Hepatocyte (in vitro differentiated cells): ENCODE measurements around the gene TGM4. TPM values are rescaled to one million over a fixed set of nuclear protein-coding genes. Genes with fewer than 3 reads are reported as not detected.

Experiments
- DNase-seq: peaks from one replicate; pipeline ENCODE4 v3.0.0-alpha.2; 2016; ENCODE audit warnings: low spot score
- H2AFZ ChIP-seq: fragments of 200-600 bp; sonication (generic); 2 replicates; pipeline ENCODE4 v1.6.0; 2016; ENCODE audit warnings: antibody characterized with exemption, mild to moderate bottlenecking
- H3K27ac ChIP-seq: fragments of 200-600 bp; sonication (generic); 2 replicates; pipeline ENCODE4 v1.5.1; 2016; ENCODE audit warnings: mild to moderate bottlenecking
- H3K27me3 ChIP-seq: fragments of 200-600 bp; sonication (generic); 2 replicates; pipeline ENCODE4 v1.6.1; 2016
- H3K36me3 ChIP-seq: fragments of 200-600 bp; sonication (generic); replicated peaks from 2 replicates; pipeline ENCODE4 v1.5.1; 2016; ENCODE audit warnings: low read depth; ENCODE audit not compliant: insufficient read depth
- H3K4me1 ChIP-seq: fragments of 200-600 bp; sonication (generic); 2 replicates; pipeline ENCODE4 v1.5.1; 2016; ENCODE audit warnings: mild to moderate bottlenecking, moderate library complexity; ENCODE audit not compliant: insufficient read depth
- H3K4me2 ChIP-seq: fragments of 200-600 bp; sonication (generic); 2 replicates; pipeline ENCODE4 v1.6.0; 2016
- H3K4me3 ChIP-seq: fragments of 200-600 bp; sonication (generic); 2 replicates; pipeline ENCODE4 v1.5.1; 2016; ENCODE audit warnings: mild to moderate bottlenecking
- H3K79me2 ChIP-seq: fragments of 200-600 bp; sonication (generic); 2 replicates; pipeline ENCODE4 v1.6.0; 2017; ENCODE audit warnings: mild to moderate bottlenecking
- H3K9me2 ChIP-seq: fragments of 200-600 bp; sonication (generic); replicated peaks from 2 replicates; pipeline ENCODE4 v1.6.0; 2017; ENCODE audit warnings: mild to moderate bottlenecking; ENCODE audit not compliant: insufficient read depth
- H3K9me3 ChIP-seq: fragments of 200-600 bp; sonication (generic); 2 replicates; pipeline ENCODE4 v1.5.1; 2016; ENCODE audit warnings: low read depth, mild to moderate bottlenecking
- H4K20me1 ChIP-seq: fragments of 200-600 bp; sonication (generic); 2 replicates; pipeline ENCODE4 v1.6.0; 2016; ENCODE audit warnings: mild to moderate bottlenecking; ENCODE audit not compliant: insufficient read depth, poor library complexity, severe bottlenecking
- CTCF ChIP-seq: fragments of 200-600 bp; sonication (generic); IDR thresholded peaks from 2 replicates; pipeline ENCODE4 v1.5.1; 2016; ENCODE audit warnings: antibody characterized with exemption, mild to moderate bottlenecking; ENCODE audit not compliant: poor library complexity
- EZH2 ChIP-seq: fragments of 200-600 bp; sonication (generic); IDR thresholded peaks from 2 replicates; pipeline ENCODE4 v1.6.1; 2016; ENCODE audit warnings: antibody characterized with exemption, mild to moderate bottlenecking, borderline replicate concordance
- EZH2phosphoT487 ChIP-seq: fragments of 200-600 bp; sonication (generic); IDR thresholded peaks from one replicate; pipeline ENCODE4 v1.6.1; 2018; ENCODE audit warnings: antibody characterized with exemption, mild to moderate bottlenecking, low read depth, moderate library complexity; ENCODE audit not compliant: unreplicated experiment, severe bottlenecking
- WGBS: methylation state at CpG from one replicate; pipeline ENCODE4 v1.1.6; 2016; ENCODE audit warnings: low lambda C conversion rate; ENCODE audit errors: missing lambda C conversion rate; 5-methylcytosine and 5-hydroxymethylcytosine counted together
- polyA plus RNA-seq: library from polyadenylated mRNA; unstranded; fragments of >200 nt; fragmentation: Nextera tagmentation; extraction: Ambion mirVana; gene quantifications from 2 replicates; pipeline ENCODE4 v1.2.1, GENCODE V29; 2016
- total RNA-seq: library from RNA; depleted of rRNA; stranded (reverse); fragments of >200 nt; gene quantifications from 2 replicates; pipeline ENCODE4 v1.2.3, GENCODE V29; 2014

The TGM4 gene
- total and polyA plus RNA-seq, 2 experiments from 2014 or later = 0.43 TPM; not detected in 1

GRCh38 chr3:44954304-44954703 lies 79.9 kb downstream of the TGM4 start:
- Histone ChIP-seq H3K4me3 (no peak overlapping the region), H2AFZ (no peak overlapping the region), H3K36me3 (no peaks in the 10 kb centered on the region), H3K4me2 (no peak overlapping the region), H3K27me3 (no peaks in the 10 kb centered on the region), H3K27ac (peak overlapping the region; percentile 42), H4K20me1 (peaks cover 3% of the 10 kb centered on the region), H3K4me1 (no peaks in the 10 kb centered on the region), H3K79me2 (peaks cover 33% of the 10 kb centered on the region), H3K9me2 (no peaks in the 10 kb centered on the region), H3K9me3 (no peaks in the 10 kb centered on the region)
- no peak for TF ChIP-seq EZH2
- TF ChIP-seq EZH2phosphoT487 = no peak
- no peak for TF ChIP-seq CTCF
- no peak for DNase-seq
- WGBS = 86% methylated on average over 5 of the region's 5 CpGs

- Histone ChIP-seq H4K20me1 (peaks cover 3% of the 10 kb centered on the region), H3K4me1 (no peaks in the 10 kb centered on the region), H3K79me2 (peaks cover 36% of the 10 kb centered on the region), H3K36me3 (no peaks in the 10 kb centered on the region), H3K4me2 (no peak overlapping the region), H3K27me3 (no peaks in the 10 kb centered on the region), H3K9me2 (no peaks in the 10 kb centered on the region), H2AFZ (no peak overlapping the region), H3K4me3 (no peak overlapping the region), H3K9me3 (no peaks in the 10 kb centered on the region), H3K27ac (peak overlapping the region; percentile 42)
- 63% methylated on average over 3 of the region's 3 CpGs for whole genome bisulfite sequencing
- TF ChIP-seq CTCF (no peak), EZH2 (no peak), EZH2phosphoT487 (no peak)
- peak; percentile 29 for DNase-seq
Observed at GRCh38 chr3:44954962-44955361, 80.6 kb downstream of the TGM4 start.

- peaks cover 44% of the 10 kb centered on the region for H3K79me2 ChIP-seq
Observed at GRCh38 chr3:44955917-44956316, 81.5 kb downstream of the TGM4 start.

More at GRCh38 chr3:44955917-44956316, 81.5 kb downstream of the TGM4 start:
- Histone ChIP-seq H3K4me1 (no peaks in the 10 kb centered on the region), H2AFZ (no peak overlapping the region), H3K9me2 (no peaks in the 10 kb centered on the region), H3K9me3 (no peaks in the 10 kb centered on the region), H3K4me2 (no peak overlapping the region), H3K27ac (no peak overlapping the region), H3K36me3 (no peaks in the 10 kb centered on the region), H4K20me1 (peaks cover 3% of the 10 kb centered on the region), H3K27me3 (no peaks in the 10 kb centered on the region), H3K4me3 (no peak overlapping the region)
- TF ChIP-seq CTCF = no peak
- no peak for TF ChIP-seq EZH2
- TF ChIP-seq EZH2phosphoT487 = no peak
- DNase-seq = no peak
- 100% methylated on average over 1 of the region's 1 CpG for WGBS
